Measurements from ENCODE around the gene DDC.

The DDC gene

DNA sequence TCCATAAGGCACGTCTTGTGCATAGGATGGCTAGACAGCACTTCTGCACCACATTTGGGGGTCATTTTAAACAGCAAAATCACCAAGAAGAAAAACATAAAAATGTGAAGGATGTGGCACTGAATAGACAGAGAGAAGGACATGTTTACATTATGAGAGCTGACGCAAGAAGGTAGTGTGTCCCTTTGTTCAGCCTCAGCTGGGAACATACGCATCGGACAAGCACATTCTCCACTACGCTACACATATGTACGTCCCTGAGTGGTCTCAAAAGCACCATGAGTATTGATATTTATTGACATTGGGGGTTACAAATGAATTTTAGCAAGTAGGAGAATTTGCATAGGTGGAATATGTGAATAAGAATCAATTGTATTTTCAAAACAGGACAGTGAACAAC is 20.2 kb downstream of the DDC start:
- H3K27me3 ChIP-seq (ENCODE audit: low read length), result no peaks in the 10 kb centered on the region
- no peak overlapping the region for H3K9ac ChIP-seq (ENCODE audit: low read length)
- no peaks in the 10 kb centered on the region for H3K36me3 ChIP-seq (ENCODE audit: low read length)
- H3K9me2 ChIP-seq (replicated peaks; ENCODE audit: insufficient read depth, low read length), result no peaks in the 10 kb centered on the region
- no peak for TF ChIP-seq EZH2phosphoT487 (conservative IDR thresholded peaks at IDR 0.05; ENCODE audit: low read length)
- TF ChIP-seq, protein P1, sequence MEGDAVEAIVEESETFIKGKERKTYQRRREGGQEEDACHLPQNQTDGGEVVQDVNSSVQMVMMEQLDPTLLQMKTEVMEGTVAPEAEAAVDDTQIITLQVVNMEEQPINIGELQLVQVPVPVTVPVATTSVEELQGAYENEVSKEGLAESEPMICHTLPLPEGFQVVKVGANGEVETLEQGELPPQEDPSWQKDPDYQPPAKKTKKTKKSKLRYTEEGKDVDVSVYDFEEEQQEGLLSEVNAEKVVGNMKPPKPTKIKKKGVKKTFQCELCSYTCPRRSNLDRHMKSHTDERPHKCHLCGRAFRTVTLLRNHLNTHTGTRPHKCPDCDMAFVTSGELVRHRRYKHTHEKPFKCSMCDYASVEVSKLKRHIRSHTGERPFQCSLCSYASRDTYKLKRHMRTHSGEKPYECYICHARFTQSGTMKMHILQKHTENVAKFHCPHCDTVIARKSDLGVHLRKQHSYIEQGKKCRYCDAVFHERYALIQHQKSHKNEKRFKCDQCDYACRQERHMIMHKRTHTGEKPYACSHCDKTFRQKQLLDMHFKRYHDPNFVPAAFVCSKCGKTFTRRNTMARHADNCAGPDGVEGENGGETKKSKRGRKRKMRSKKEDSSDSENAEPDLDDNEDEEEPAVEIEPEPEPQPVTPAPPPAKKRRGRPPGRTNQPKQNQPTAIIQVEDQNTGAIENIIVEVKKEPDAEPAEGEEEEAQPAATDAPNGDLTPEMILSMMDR (IDR thresholded peaks at IDR 0.05; ENCODE audit: insufficient read depth, low read length, poor library complexity, severe bottlenecking), result no peak
- no peaks in the 10 kb centered on the region for H3K79me2 ChIP-seq (ENCODE audit: insufficient read depth, low read length)
- no peak overlapping the region for H3K27ac ChIP-seq (ENCODE audit: low read depth, low read length)
- H3K9me3 ChIP-seq (ENCODE audit: insufficient read depth, low read length), result no peaks in the 10 kb centered on the region
- H3F3A ChIP-seq (ENCODE audit: insufficient read depth), result no peaks in the 10 kb centered on the region
- no peak overlapping the region for H3K4me2 ChIP-seq (ENCODE audit: low read depth, low read length, poor library complexity, severe bottlenecking)
- H4K20me1 ChIP-seq (ENCODE audit: low read depth, low read length), result no peaks in the 10 kb centered on the region
- H3K4me3 ChIP-seq (ENCODE audit: insufficient read depth, low read length, poor library complexity, severe bottlenecking), result no peak overlapping the region
- H2AFZ ChIP-seq (ENCODE audit: low read depth, low read length, severe bottlenecking), result no peak overlapping the region

DNA sequence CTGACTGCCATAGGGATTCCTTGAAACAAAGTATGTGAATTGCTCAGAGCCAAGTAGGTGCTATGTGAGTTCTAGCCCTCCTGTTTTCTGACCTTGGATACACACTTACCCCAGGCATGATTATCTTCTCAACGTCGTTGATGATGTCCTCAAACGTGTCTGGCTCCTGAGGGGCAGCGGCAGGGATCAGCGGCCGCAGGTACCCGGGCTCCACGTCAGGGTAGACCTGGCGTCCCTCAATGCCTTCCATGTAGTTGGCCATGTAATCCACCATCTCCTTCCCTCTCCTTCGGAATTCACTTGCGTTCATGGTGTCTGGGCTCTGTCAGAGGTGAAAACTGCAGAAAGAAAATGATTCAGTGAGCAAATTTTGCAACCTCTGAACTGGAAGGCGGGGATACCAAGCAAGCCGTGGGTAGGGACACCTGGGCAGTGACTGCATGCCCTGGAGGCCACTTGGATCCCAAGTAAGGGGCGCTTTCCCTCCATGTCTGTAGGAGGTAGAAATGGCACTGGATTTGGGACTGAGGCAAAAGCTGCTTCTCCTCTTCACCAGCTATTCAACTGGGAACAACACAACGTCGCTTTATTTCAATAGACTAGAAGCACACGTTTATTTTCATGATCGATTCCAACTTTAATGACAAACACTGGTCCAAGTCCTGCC is 21.3 kb downstream of the DDC start:
- Histone ChIP-seq H3K36me3 (ENCODE audit: low read length) (no peaks in the 10 kb centered on the region), H3K79me2 (ENCODE audit: insufficient read depth, low read length) (no peaks in the 10 kb centered on the region), H3K4me2 (ENCODE audit: low read depth, low read length, poor library complexity, severe bottlenecking) (no peak overlapping the region), H2AFZ (ENCODE audit: low read depth, low read length, severe bottlenecking) (no peak overlapping the region), H3K4me3 (ENCODE audit: insufficient read depth, low read length, poor library complexity, severe bottlenecking) (no peak overlapping the region), H3K9me2 (replicated peaks; ENCODE audit: insufficient read depth, low read length) (no peaks in the 10 kb centered on the region), H3K9me3 (ENCODE audit: insufficient read depth, low read length) (no peaks in the 10 kb centered on the region), H3K27me3 (ENCODE audit: low read length) (no peaks in the 10 kb centered on the region), H3F3A (ENCODE audit: insufficient read depth) (no peaks in the 10 kb centered on the region), H3K9ac (ENCODE audit: low read length) (no peak overlapping the region), H4K20me1 (ENCODE audit: low read depth, low read length) (no peaks in the 10 kb centered on the region), H3K27ac (ENCODE audit: low read depth, low read length) (no peak overlapping the region)
- TF ChIP-seq, protein P1 (IDR thresholded peaks at IDR 0.05; ENCODE audit: insufficient read depth, low read length, poor library complexity, severe bottlenecking), result no peak
- TF ChIP-seq EZH2phosphoT487 (conservative IDR thresholded peaks at IDR 0.05; ENCODE audit: low read length), result no peak

DNA sequence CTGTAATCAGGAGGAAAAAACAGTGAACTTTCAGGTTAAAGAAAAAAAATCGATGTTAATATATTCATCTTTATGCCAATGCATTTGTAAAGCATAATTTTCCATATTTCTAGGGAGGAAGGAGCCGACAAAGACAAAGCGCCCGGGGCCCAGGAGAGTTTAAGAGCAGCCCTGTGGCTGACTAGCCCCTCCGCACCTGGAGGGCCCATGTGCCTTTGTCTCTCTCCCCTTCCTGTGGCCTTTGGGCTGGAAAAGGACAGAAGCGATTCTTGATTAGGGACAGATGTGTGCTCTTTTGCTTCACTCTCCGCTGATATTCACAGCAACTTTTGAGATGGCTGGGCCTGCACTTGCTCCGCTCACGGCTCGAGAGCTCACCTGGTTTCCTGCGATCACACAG is 23.1 kb downstream of the DDC start:
- Histone ChIP-seq H3K27me3 (ENCODE audit: low read length) (no peaks in the 10 kb centered on the region), H2AFZ (ENCODE audit: low read depth, low read length, severe bottlenecking) (no peak overlapping the region), H3F3A (ENCODE audit: insufficient read depth) (no peaks in the 10 kb centered on the region), H3K27ac (ENCODE audit: low read depth, low read length) (no peak overlapping the region), H3K9ac (ENCODE audit: low read length) (no peak overlapping the region), H3K9me3 (ENCODE audit: insufficient read depth, low read length) (no peaks in the 10 kb centered on the region), H3K36me3 (ENCODE audit: low read length) (no peaks in the 10 kb centered on the region), H3K79me2 (ENCODE audit: insufficient read depth, low read length) (no peaks in the 10 kb centered on the region), H3K4me2 (ENCODE audit: low read depth, low read length, poor library complexity, severe bottlenecking) (no peak overlapping the region), H3K9me2 (replicated peaks; ENCODE audit: insufficient read depth, low read length) (no peaks in the 10 kb centered on the region), H3K4me3 (ENCODE audit: insufficient read depth, low read length, poor library complexity, severe bottlenecking) (no peak overlapping the region), H4K20me1 (ENCODE audit: low read depth, low read length) (no peaks in the 10 kb centered on the region)
- no peak for TF ChIP-seq EZH2phosphoT487 (conservative IDR thresholded peaks at IDR 0.05; ENCODE audit: low read length)
- TF ChIP-seq, protein P1 (IDR thresholded peaks at IDR 0.05; ENCODE audit: insufficient read depth, low read length, poor library complexity, severe bottlenecking), result no peak
